GM18517 (cell line): ENCODE results near the gene ATP1B3.
"Not testable (repeated sequence)": the region's sequence is repeated elsewhere in the genome, so short reads cannot be mapped to it uniquely, and the experiment has no call there.

Experiments used
- ATAC-seq: cut with Tn5 transposase; IDR thresholded peaks from one replicate; pipeline ENCODE4 v1.9.1; 2021; ENCODE audit warnings: mild to moderate bottlenecking, moderate library complexity; ENCODE audit not compliant: unreplicated experiment

Gene ATP1B3

DNA sequence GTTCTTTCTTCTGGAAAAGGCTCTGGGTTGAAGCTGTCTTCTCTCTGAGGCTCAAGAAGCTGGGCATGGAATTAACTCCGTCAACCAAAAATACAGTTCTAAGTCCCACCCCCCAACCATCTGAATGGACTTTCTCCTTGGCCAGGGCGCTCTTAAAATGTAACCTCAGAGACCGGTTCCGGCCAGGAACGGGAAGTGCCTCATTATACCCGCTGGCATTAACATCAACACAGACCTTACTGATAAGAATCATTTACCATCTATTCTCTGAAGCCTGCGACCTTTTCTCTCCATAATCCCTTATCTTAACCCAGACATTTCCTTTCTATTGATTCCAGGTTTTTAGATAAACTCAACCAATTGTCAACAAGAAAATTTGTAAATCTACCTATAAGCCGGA is 64.7 kb downstream of the ATP1B3 start:
- ATAC-seq = no peak

DNA sequence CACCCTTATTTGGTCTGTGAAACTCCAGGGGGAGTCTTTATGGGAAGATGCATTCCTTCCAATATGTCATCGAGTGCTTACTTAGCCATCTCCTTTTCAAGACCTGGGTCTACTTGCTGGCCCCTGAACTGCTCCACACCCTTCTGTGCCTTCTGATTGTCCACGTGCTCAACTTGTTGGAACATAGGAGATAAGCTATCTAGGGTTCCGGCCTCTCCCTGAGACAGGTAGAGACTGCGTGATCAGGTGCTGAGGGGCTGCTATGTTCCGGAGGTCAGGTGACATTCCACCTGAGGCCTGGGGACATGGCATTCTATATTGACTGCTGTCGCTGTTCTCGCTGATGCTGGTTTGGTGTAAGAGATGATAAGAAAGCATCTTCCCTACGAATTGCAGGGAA is 65.6 kb downstream of the ATP1B3 start:
- ATAC-seq = no peak

DNA sequence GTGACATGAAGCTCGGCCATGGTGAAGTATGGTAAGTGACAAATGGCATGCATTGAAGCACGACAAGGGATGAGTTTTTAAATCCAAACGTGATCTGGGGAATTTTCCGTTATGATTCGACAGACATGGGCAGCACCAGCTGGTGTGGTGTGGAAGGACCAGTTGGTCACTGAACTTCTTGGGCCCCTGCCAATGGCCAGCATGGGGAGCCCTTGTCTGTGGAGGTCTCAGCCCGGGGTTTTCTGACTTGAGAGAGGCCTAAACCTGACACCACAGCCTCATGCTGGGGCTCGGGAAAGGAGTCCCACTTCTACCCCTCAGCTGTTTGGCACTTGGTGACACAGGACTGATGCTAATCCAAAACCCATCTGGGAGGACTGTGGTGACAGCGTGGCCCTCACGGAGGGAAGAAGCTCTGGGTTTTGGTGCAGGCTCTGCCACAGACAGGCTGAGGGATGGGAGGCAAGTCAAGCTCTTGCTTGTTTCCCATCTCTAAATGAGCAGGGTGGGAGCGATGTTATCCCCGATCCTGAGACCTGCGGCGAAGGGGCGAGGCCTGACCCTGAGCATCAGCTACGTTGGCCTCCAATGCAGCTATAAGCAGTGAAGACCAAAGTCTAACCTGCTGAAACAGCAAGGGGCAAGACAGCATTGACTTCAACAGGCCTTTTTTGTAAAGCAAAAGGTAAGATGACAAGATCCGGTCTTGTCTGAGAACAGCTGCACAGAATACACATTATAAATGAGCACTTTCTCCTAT is 69.5 kb downstream of the ATP1B3 start:
- no peak for ATAC-seq

DNA sequence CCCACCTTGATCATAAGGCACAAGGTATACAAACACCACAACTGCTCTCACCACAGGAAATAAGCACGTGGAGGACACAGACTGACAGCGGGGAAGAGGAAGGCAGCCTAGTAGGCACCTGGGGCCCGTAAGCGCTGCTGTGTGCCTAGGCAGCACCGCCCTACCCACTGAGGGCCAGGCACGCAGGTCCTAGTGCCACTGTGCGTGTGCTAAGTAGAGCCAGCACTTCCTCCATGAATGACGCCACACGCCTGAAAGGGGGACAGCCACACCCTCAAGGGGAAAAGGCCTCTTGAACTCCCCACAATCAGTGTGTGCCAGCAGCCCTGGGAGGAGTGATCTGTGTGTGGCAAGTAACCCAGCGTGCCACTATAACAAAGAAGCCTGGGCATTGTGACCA is 73.0 kb downstream of the ATP1B3 start:
- no peak for ATAC-seq

DNA sequence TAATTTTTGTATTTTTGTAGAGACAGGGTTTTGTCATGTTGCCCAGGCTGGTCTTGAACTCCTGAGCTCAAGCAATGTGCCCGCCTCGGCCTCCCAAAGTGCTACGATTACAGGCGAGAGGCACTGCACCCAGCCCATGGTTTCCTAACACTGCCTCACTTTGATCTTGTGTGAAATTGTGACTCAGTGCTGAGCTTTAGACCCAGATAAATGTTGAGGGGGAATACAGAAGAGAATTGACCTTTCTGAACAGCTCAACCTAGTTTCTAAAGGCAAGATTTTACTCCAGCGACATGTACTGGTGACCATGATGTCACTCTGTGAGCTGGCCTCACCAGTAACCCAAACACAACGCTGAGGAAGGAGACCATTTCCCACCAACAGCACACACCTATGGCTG is 73.5 kb downstream of the ATP1B3 start:
- no peak for ATAC-seq

DNA sequence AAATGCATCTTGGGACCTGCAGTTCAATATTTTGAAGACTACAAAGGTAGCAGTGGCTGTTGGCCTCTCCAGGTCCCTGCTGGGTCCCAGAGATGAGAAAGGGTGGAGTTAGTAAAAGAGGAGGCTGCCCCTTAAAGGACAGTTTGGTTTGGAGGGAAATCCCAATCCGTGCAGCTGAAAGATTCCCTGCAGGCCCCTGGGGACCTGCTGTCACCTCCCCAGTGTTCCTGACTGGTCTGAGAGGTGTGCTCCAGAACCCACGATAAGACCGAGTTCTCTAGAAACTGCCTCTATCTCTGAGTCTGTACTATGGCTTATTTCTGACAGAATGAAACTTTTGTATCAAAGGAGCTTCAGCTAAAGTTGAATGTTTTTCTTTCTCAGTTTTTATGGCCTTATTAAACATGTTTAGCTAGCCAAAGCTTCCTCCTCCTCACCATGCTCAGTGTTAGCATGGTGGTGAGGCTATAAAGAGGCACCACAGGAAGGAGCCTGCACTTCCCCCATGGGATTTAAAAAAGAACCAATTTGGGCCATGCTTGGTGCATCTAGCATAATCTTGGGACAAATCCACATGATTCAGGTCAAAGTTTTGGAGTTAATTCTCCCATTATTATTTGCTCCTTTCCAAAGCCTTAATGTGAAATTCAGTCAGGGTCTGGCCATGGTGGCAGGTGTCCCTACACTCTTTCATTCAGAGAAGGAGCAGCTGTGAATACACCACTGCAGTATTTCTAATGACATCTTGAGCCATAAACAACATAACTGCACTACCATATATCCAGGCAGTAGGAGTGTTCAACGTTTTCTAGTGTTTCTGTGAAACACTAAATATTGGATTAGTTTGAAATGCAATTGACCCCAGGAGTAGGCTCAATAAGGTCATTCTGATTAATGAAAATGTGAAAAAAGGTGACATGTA is 74.4 kb downstream of the ATP1B3 start:
- no peak for ATAC-seq

DNA sequence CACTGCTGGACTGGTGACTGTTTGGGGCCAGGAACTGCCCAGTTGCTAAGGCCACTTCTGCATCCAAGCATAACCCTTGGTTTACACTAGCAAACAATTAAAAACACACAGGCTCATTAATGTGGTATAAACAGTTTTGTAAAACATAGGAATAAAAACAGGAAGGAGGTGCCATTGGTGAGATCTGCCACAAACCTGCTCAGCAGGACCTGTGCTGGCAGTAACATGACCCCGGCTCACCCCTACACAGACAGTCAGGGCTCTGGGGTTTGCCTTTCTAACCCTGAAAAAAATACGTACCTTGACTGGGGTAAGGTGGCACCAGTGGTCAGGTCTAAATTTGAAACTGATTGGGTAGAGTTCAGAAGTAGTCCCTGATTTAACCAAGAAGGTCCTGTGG is 76.2 kb downstream of the ATP1B3 start:
- ATAC-seq = no peak

DNA sequence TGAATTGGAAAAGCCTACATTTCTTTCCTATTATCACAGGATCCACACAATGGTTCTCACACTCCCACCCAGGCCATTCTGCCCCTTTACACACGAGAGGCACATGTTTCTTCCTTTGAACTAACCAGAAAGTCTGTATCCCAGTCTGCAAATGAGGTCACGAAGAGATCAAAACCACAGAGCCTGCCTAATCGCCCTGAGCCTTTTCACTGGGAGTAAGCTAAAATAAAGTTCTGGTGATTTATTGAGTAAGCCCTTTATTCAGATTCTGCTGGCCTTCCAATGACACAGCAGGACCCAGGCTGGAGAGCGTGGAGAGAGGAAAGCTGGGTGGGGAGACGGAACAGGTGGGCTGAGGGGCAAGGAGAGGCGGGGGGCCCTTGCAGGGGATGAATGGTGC is 78.7 kb downstream of the ATP1B3 start:
- no peak for ATAC-seq

DNA sequence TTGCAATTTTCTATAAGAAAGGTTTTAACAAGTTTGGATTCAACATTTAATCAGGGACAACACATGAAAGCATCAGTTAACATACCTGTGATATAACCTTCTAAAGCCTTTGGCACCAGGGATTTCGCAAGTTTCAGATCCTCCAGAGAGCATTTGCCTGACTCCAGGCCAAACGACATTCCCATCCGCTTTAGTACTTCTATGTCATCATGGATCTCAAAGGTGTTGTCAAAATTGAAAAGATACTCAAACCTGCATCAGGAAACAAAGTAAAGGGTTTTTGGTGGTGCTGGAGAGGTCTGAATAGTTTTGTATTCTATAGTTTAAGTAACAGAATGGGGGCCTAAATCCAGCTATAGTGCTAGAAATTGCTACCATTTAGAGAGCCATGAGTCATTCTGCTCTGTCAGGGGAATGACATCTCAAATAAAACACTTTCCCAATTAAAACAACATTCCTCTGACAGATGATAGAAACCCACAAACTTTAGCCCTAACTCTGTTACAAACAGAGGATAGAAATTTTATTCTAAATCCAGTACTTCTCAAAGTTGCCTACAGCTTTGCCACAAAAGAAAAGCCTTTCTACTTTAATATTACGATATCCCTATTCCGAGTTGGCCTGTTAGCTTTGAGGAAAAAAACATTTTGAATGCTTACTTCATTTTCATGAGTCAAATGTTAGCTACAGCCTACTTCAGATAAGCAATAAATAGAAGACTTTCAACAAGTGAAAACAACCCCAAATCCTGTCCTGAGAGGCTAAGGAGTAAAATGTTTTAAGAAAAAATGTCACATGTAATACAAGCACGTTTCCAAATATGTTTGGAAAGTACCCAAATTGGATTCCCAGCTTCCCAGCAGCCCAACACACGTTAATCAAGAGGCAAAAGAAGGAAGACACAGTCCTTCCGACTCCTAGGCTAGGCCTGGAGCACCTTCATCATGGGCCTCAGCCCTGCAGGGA is 83.4 kb downstream of the ATP1B3 start:
- no peak for ATAC-seq

DNA sequence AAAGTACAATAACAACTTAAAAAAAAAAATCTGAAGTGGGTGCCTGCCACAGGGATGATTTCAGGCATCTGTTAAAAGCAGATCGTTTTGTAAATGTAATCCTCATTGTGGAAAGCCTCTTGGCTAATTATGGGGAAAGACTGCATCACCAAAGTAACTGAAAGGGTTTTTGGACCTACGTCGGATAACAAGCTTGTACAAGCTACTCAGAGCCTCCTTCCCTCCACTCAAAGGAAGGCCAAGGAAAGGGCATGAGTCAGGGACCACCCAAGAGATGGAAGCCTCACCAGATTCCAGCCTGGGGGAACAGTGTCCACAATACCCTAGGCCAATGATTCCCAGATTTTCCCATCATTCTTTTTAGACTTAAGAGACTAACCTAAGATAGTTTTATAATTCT is 84.3 kb downstream of the ATP1B3 start:
- no peak for ATAC-seq

DNA sequence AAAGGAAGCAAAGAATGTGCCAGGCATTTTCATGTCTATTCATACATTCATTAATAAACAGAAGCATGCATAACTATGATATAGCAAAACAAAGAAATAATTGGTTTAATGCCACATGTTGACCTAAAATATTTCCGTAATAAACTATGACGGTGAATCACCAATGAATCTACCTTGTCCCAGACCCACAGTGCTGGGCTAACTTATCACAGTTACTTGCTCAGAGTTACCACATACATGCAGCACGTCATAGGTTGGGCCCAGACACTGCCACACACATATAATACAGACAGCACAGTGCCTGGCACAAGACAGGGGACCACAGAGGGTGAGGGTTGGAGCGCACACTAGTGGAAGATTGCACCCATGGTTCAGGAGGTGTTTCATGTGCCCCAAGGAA is 86.9 kb downstream of the ATP1B3 start:
- no peak for ATAC-seq

DNA sequence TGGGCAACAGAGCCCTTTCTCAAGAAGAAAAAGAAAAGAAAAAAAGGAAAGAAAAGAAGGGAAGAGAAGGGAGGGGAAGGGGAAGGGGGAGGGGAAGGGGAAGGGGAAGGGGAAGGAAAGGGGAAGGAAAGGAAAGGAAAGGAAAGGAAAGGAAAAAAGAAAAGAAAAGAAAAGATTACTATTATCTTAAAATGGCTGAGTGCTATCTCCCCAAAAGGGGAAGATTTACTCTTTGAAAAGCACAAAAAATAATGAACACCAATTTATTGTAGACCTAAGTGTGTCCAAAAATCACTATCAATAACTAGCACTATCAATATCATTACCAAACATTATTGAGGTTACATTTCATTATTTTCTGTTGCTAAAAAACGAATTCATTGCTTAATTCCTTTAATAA is 89.0 kb downstream of the ATP1B3 start:
- ATAC-seq = no peak

DNA sequence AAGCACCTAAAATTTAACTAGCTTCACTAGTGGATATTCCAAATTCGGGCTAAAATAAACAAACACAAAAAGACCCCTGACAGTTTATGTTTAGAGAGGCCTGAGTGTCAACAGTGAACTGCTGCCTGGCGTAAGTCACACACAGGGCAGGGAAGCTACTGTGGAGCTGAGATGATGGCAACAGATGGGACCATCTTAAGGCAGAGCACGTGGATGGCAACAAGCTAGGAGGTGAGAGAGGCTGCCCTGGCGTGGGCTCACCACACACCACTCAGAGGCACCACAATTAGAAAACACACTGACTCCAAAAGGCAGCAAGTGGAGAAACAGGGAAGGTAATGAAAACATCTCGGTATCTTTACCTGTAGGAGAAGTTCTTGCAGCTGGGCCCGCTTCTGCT is 93.3 kb downstream of the ATP1B3 start:
- no peak for ATAC-seq

DNA sequence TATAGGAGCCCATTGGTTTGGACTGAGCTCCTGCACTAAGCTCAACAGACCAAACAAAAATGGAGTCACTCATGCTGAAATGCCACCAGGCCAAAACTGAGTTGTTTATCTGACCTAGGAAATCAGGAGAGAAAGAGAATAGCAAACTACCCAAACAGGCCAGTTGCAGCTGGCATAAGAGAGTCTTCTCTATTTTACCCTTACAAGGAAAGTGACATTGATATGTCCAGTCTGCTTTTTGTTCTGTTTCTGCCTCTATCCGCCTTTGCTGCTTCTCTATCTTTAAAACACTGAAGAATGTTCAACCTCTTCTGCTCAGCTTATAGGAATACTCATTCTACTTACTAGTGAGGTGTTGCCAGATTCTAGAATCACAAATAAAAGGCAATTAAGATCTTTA is 95.1 kb downstream of the ATP1B3 start:
- ATAC-seq = no peak

DNA sequence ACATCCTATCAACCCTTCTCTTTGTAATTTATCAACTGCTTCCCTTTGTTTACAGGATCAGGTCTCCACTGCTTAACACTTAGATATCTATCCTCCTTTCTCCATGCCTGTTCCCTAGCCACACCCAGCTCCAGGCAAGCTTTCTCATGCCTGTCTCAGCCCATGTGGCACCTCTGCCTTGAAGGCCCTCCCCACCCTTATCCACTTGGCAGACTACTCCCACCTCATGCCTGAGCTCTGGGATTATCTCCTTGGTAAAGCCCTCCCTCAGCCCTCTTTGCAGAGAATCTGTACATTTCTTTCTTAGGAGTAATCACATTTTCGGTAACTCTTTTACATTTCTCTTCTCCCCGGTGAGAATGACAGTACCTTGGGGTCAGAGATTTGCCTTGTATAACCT is 96.0 kb downstream of the ATP1B3 start:
- no peak for ATAC-seq

DNA sequence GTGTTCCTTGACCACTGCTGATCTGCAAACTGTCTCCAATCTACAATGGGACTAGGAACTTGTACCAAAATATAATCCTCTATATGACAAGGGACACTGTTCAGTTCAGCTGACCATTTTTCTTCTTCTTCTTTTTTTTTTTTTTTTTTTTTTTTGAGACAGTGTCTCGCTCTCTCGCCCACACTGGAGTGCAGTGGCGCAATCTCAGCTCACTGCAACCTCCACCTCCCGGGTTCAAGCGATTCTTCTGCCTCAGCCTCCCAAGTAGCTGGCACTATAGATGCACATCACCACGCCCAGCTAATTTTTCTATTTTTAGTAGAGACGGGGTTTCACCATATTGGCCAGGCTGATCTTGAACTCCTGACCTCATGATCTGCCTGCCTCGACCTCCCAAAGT is 98.3 kb downstream of the ATP1B3 start:
- ATAC-seq = not testable (repeated sequence)
